Measurements from ENCODE around the gene SENP2.

- TF ChIP-seq EZH2 (IDR thresholded peaks at IDR 0.05; ENCODE audit: insufficient read depth, poor library complexity, severe bottlenecking) (no peak), EZH2phosphoT487 (IDR thresholded peaks at IDR 0.05; ENCODE audit: insufficient read depth, low read depth) (no peak)
Measured at GRCh38 chr3:185640308-185640707, 54.2 kb downstream of the SENP2 start.
